Rectal smooth muscle tissue (tissue), 1 donor: Measurements from ENCODE around the gene C1QTNF6.

ENCODE experiments used
- H3K27ac ChIP-seq: one replicate; pipeline ENCODE4 v1.7.0; 2013; ENCODE audit warnings: low read depth, low read length, inconsistent platforms
- H3K27me3 ChIP-seq: one replicate; pipeline ENCODE4 v1.7.0; 2013; ENCODE audit warnings: low read length; ENCODE audit not compliant: control insufficient read depth, insufficient read depth
- H3K36me3 ChIP-seq: one replicate; pipeline ENCODE4 v1.7.0; 2013; ENCODE audit warnings: low read length; ENCODE audit not compliant: control insufficient read depth, insufficient read depth
- H3K4me1 ChIP-seq: one replicate; pipeline ENCODE4 v1.7.0; 2013; ENCODE audit warnings: low read length; ENCODE audit not compliant: control insufficient read depth, insufficient read depth
- H3K4me3 ChIP-seq: one replicate; pipeline ENCODE4 v1.7.0; 2013; ENCODE audit warnings: low read length
- H3K9ac ChIP-seq: one replicate; pipeline ENCODE4 v1.7.0; 2013; ENCODE audit warnings: low read length

Gene C1QTNF6

GRCh38 chr22:37199103-37199759 lies 11.2 kb upstream of the C1QTNF6 start:
- H3K4me3 ChIP-seq = peak overlapping the region; percentile 94
- no peaks in the 10 kb centered on the region for H3K27me3 ChIP-seq
- H3K4me1 ChIP-seq = peaks cover 21% of the 10 kb centered on the region
- H3K36me3 ChIP-seq = no peaks in the 10 kb centered on the region
- H3K27ac ChIP-seq = peak overlapping the region; percentile 90
- peak overlapping the region; percentile 84 for H3K9ac ChIP-seq

GRCh38 chr22:37198258-37199102 lies 10.4 kb upstream of the C1QTNF6 start:
- Histone ChIP-seq H3K9ac (peak overlapping the region; percentile 84), H3K36me3 (no peaks in the 10 kb centered on the region), H3K27ac (peak overlapping the region; percentile 90), H3K4me3 (peak overlapping the region; percentile 94), H3K4me1 (peaks cover 21% of the 10 kb centered on the region), H3K27me3 (no peaks in the 10 kb centered on the region)

GRCh38 chr22:37197451-37198257 lies 9.6 kb upstream of the C1QTNF6 start:
- Histone ChIP-seq H3K27me3 (no peaks in the 10 kb centered on the region), H3K9ac (peak overlapping the region; percentile 45), H3K4me3 (peak overlapping the region; percentile 45), H3K36me3 (no peaks in the 10 kb centered on the region), H3K27ac (peak overlapping the region; percentile 89), H3K4me1 (peaks cover 21% of the 10 kb centered on the region)

GRCh38 chr22:37196539-37197450 lies 8.7 kb upstream of the C1QTNF6 start:
- Histone ChIP-seq H3K27me3 (no peaks in the 10 kb centered on the region), H3K4me1 (peaks cover 21% of the 10 kb centered on the region), H3K36me3 (no peaks in the 10 kb centered on the region), H3K9ac (no peak overlapping the region), H3K27ac (peak overlapping the region; percentile 89), H3K4me3 (peak overlapping the region; percentile 22)

- H3K4me1 ChIP-seq = peaks cover 21% of the 10 kb centered on the region
- H3K27me3 ChIP-seq = no peaks in the 10 kb centered on the region
- H3K27ac ChIP-seq = no peak overlapping the region
- H3K36me3 ChIP-seq = no peaks in the 10 kb centered on the region
- no peak overlapping the region for H3K4me3 ChIP-seq
- no peak overlapping the region for H3K9ac ChIP-seq
Observed at GRCh38 chr22:37195921-37196320, 7.9 kb upstream of the C1QTNF6 start.

GRCh38 chr22:37194750-37195149 lies 6.7 kb upstream of the C1QTNF6 start:
- Histone ChIP-seq H3K9ac (no peak overlapping the region), H3K27me3 (no peaks in the 10 kb centered on the region), H3K4me1 (peaks cover 28% of the 10 kb centered on the region), H3K4me3 (no peak overlapping the region), H3K36me3 (no peaks in the 10 kb centered on the region), H3K27ac (no peak overlapping the region)

- Histone ChIP-seq H3K27me3 (no peaks in the 10 kb centered on the region), H3K4me1 (peaks cover 31% of the 10 kb centered on the region), H3K9ac (no peak overlapping the region), H3K4me3 (no peak overlapping the region), H3K27ac (no peak overlapping the region), H3K36me3 (no peaks in the 10 kb centered on the region)
Observed at GRCh38 chr22:37193629-37194191, 5.7 kb upstream of the C1QTNF6 start.

- Histone ChIP-seq H3K4me1 (peaks cover 34% of the 10 kb centered on the region), H3K27me3 (no peaks in the 10 kb centered on the region), H3K36me3 (no peaks in the 10 kb centered on the region), H3K27ac (no peak overlapping the region), H3K9ac (no peak overlapping the region), H3K4me3 (no peak overlapping the region)
Observed at GRCh38 chr22:37192741-37193140, 4.7 kb upstream of the C1QTNF6 start.

GRCh38 chr22:37192204-37192603 lies 4.2 kb upstream of the C1QTNF6 start:
- H3K4me3 ChIP-seq = no peak overlapping the region
- H3K27ac ChIP-seq = no peak overlapping the region
- no peaks in the 10 kb centered on the region for H3K36me3 ChIP-seq
- H3K9ac ChIP-seq = no peak overlapping the region
- peaks cover 31% of the 10 kb centered on the region for H3K4me1 ChIP-seq
- H3K27me3 ChIP-seq = no peaks in the 10 kb centered on the region

GRCh38 chr22:37190262-37190780 lies 2.3 kb upstream of the C1QTNF6 start:
- Histone ChIP-seq H3K27me3 (no peaks in the 10 kb centered on the region), H3K36me3 (no peaks in the 10 kb centered on the region), H3K27ac (no peak overlapping the region), H3K9ac (no peak overlapping the region), H3K4me3 (no peak overlapping the region), H3K4me1 (peaks cover 27% of the 10 kb centered on the region)

- H3K9ac ChIP-seq = no peak overlapping the region
- no peak overlapping the region for H3K27ac ChIP-seq
- peaks cover 27% of the 10 kb centered on the region for H3K4me1 ChIP-seq
- H3K36me3 ChIP-seq = no peaks in the 10 kb centered on the region
- H3K27me3 ChIP-seq = no peaks in the 10 kb centered on the region
- H3K4me3 ChIP-seq = peak overlapping the region; percentile 8
Observed at GRCh38 chr22:37188901-37189466, 937 bp upstream of the C1QTNF6 start.
